ENCODE results near the gene SLC25A26.

Gene SLC25A26

GRCh38 chr3:66394019-66394752 is 173.4 kb downstream of the SLC25A26 start:
- Histone ChIP-seq H3K4me1 (peaks cover 100% of the 10 kb centered on the region), H3K27me3 (no peaks in the 10 kb centered on the region), H3K9ac (peak overlapping the region; percentile 63), H3K4me2 (peak overlapping the region; percentile 92), H3K27ac (peak overlapping the region; percentile 73), H3K36me3 (peaks cover 78% of the 10 kb centered on the region), H3K4me3 (peak overlapping the region; percentile 49), H4K20me1 (peaks cover 83% of the 10 kb centered on the region), H3K9me3 (no peaks in the 10 kb centered on the region)
- no peak for TF ChIP-seq Cebpa-rat (IDR thresholded peaks at IDR 0.05)

- Histone ChIP-seq H3K36me3 (peaks cover 78% of the 10 kb centered on the region), H3K27me3 (no peaks in the 10 kb centered on the region), H4K20me1 (peaks cover 83% of the 10 kb centered on the region), H3K9me3 (no peaks in the 10 kb centered on the region), H3K9ac (peak overlapping the region; percentile 63; the same call in 1 of the 2 replicates), H3K27ac (peak overlapping the region; percentile 73), H3K4me2 (peak overlapping the region; percentile 92), H3K4me3 (peak overlapping the region; percentile 49), H3K4me1 (peaks cover 100% of the 10 kb centered on the region)
- no peak for TF ChIP-seq Cebpa-rat (IDR thresholded peaks at IDR 0.05)
Measured at GRCh38 chr3:66394753-66395249, 174.0 kb downstream of the SLC25A26 start.

- Histone ChIP-seq H3K4me3 (peak overlapping the region; percentile 49; the same call in 1 of the 2 replicates), H3K9me3 (no peaks in the 10 kb centered on the region), H3K27ac (0 out of 2 replicates have a peak overlapping the region, but pooled peaks have one; percentile 20), H3K4me1 (peaks cover 100% of the 10 kb centered on the region), H3K4me2 (peak overlapping the region; percentile 92), H3K9ac (no peak overlapping the region), H4K20me1 (peaks cover 85% of the 10 kb centered on the region), H3K27me3 (no peaks in the 10 kb centered on the region), H3K36me3 (peaks cover 85% of the 10 kb centered on the region)
- no peak for TF ChIP-seq Cebpa-rat (IDR thresholded peaks at IDR 0.05)
Measured at GRCh38 chr3:66395635-66396034, 174.8 kb downstream of the SLC25A26 start.

GRCh38 chr3:66396161-66396760 is 175.5 kb downstream of the SLC25A26 start:
- Histone ChIP-seq H3K4me1 (peaks cover 100% of the 10 kb centered on the region), H3K4me3 (no peak overlapping the region), H3K27ac (no peak overlapping the region), H3K9ac (no peak overlapping the region), H3K36me3 (peaks cover 84% of the 10 kb centered on the region), H3K27me3 (no peaks in the 10 kb centered on the region), H3K9me3 (no peaks in the 10 kb centered on the region), H3K4me2 (peak overlapping the region; percentile 92), H4K20me1 (peaks cover 91% of the 10 kb centered on the region)
- no peak for TF ChIP-seq Cebpa-rat (IDR thresholded peaks at IDR 0.05)

- H3K9ac ChIP-seq, result no peak overlapping the region
- H3K4me1 ChIP-seq, result peaks cover 100% of the 10 kb centered on the region
- no peak for TF ChIP-seq Cebpa-rat (IDR thresholded peaks at IDR 0.05)
- no peak overlapping the region for H3K4me3 ChIP-seq
- peak overlapping the region; percentile 92; the same call in 1 of the 2 replicates for H3K4me2 ChIP-seq
- peaks cover 97% of the 10 kb centered on the region for H4K20me1 ChIP-seq
- no peaks in the 10 kb centered on the region for H3K9me3 ChIP-seq
- H3K27me3 ChIP-seq, result no peaks in the 10 kb centered on the region
- H3K36me3 ChIP-seq, result peaks cover 85% of the 10 kb centered on the region
- H3K27ac ChIP-seq, result no peak overlapping the region
Measured at GRCh38 chr3:66396888-66397287, 176.1 kb downstream of the SLC25A26 start.

DNA sequence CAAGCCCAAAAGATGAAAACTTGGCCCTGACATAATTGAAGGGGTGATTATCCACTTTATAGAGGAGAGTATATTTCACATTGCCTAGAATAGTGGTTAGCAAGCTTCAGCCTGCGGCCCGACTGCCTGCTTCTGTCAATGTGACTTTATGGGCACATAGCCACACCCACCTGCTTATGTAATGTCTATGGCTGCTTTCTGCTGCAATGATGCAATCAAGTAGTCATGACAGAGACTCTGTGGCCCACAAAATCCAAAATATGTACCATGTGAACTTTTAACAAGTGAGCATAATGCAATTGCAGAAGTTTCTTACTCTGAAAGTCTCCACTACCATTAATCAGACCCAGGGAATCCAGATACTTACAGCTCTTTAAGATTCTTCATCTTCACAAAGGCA is 176.9 kb downstream of the SLC25A26 start:
- Histone ChIP-seq H3K4me1 (peaks cover 100% of the 10 kb centered on the region), H4K20me1 (peaks cover 100% of the 10 kb centered on the region)
- TF ChIP-seq Cebpa-rat (IDR thresholded peaks at IDR 0.05), result no peak

DNA sequence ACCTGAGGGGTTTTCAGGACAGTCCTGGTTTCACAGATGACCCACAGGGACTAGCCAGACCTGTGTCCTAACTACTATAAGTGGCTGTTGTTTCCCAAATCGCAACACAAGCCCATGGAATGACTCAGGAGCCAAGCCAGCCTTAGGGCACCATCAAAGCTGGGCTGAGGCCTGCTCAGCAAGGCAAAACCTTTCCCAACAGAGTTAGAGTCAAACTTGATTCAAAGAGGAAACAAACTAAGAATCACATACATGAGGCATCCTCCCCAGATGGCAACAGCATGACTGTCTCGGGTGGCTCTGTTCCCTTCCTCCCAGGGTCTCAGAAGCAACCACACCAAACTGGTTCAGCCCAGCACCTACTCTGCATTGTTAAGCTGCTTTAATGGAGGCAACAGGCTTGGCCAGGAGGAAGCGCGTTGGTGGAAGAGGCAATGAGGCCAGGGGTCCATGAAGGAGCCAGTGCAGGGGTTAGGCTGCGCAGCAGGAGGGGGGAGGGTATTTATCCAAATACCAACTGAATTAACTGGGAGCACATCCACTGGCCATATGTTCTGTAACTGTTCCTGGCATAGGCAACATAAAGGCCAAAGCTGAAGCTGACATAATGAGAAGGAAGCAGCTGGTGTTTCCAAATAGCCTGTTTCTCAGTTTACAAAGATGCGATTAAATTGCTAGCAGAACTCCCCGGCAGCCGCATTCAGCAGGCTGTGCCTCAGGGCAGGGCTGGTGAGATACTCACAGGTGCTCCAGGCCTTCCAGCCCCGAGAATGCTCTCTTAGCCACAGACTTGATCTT is 177.6 kb downstream of the SLC25A26 start:
- Histone ChIP-seq H3K9ac (no peak overlapping the region), H3K36me3 (peaks cover 87% of the 10 kb centered on the region), H3K27me3 (no peaks in the 10 kb centered on the region), H3K4me1 (peaks cover 100% of the 10 kb centered on the region), H4K20me1 (peaks cover 100% of the 10 kb centered on the region), H3K4me2 (peak overlapping the region; percentile 94), H3K9me3 (no peaks in the 10 kb centered on the region), H3K27ac (no peak overlapping the region; the same call in 1 of the 2 replicates), H3K4me3 (no peak overlapping the region)
- no peak for TF ChIP-seq Cebpa-rat (IDR thresholded peaks at IDR 0.05)

More for the DNA sequence above, 176.9 kb downstream of the SLC25A26 start:
- H3K9me3 ChIP-seq, result no peaks in the 10 kb centered on the region
- H3K27me3 ChIP-seq, result no peaks in the 10 kb centered on the region
- H3K4me3 ChIP-seq, result no peak overlapping the region
- H3K9ac ChIP-seq, result no peak overlapping the region
- peaks cover 85% of the 10 kb centered on the region for H3K36me3 ChIP-seq
- no peak overlapping the region for H3K27ac ChIP-seq
- H3K4me2 ChIP-seq, result peak overlapping the region; percentile 94; the same call in 1 of the 2 replicates

GRCh38 chr3:66399529-66400232 is 178.9 kb downstream of the SLC25A26 start:
- H4K20me1 ChIP-seq, result peaks cover 95% of the 10 kb centered on the region
- H3K9ac ChIP-seq, result no peak overlapping the region
- H3K27me3 ChIP-seq, result no peaks in the 10 kb centered on the region
- H3K4me1 ChIP-seq, result peaks cover 100% of the 10 kb centered on the region
- no peak for TF ChIP-seq Cebpa-rat (IDR thresholded peaks at IDR 0.05)
- no peak overlapping the region for H3K4me3 ChIP-seq
- H3K36me3 ChIP-seq, result peaks cover 98% of the 10 kb centered on the region
- H3K4me2 ChIP-seq, result peak overlapping the region; percentile 94
- H3K27ac ChIP-seq, result 0 out of 2 replicates have a peak overlapping the region, but pooled peaks have one; percentile 69
- no peaks in the 10 kb centered on the region for H3K9me3 ChIP-seq
